GM19239 (cell line): ENCODE measurements around the gene SLC4A2.

Experiments
- DNase-seq: peaks from one replicate; pipeline ENCODE4 v3.0.0; 2011; ENCODE audit warnings: low spot score; ENCODE audit not compliant: insufficient read length
- FAIRE-seq: peaks from 2 replicates; lab custom pipeline; 2011; peaks lifted over from hg19 to GRCh38; lab: Jason Lieb, UNC

SLC4A2 gene

DNA sequence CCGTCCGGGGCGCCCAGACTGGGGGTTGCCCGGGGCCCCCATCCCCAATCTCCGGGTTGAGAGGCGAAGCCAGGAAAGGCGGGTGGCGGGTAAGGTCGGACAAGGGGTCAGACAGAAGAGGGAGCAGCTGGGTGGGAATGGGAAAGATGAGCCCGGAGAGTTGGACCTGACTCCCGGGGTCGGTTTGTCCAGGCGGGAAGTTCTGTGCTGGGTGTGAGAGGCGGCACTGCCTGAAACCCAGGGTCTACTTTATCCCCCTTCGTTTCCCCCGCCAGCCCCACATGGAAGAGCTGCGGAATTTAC is 675 bp downstream of the SLC4A2 start:
- FAIRE-seq (no peak), DNase-seq (no peak)

DNA sequence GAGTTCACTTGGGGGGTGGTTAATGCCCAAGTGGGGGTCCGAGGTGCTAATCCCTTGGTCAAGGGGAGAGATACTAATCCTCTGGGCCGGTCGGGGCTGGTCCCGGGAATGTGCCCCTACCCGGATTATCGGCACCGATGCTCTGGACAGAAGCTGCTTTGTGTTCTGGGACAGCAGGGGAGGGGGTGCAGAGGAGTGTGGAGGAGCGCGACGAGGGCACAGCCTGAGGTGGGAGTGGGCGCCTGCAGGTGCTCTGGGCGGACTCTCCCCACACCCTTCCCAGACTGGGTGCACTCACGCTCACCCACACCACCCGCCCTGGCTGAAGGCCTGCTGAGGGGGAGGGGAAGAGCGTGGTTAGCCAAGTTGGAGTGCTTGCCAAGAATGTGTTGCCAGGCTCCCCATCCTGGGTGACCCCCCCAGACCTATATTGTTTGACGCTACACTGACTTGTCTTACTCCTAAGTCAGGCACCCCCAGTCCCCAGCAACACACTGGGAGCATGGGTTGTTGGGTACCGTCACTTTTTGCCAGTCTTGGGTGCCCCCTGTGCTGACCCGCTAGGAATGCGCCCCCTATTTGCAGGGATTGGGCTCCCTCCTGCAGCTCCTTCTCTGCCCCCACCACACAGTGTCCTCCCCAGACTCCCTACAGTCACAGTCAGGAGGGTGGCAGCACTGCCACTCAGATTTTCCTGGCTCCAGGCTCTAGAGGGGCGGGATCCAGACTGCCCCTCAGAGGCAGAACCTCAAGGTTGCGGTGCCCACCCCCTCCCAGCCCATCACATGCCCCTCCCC is 1.2 kb downstream of the SLC4A2 start:
- FAIRE-seq (no peak), DNase-seq (no peak)

DNA sequence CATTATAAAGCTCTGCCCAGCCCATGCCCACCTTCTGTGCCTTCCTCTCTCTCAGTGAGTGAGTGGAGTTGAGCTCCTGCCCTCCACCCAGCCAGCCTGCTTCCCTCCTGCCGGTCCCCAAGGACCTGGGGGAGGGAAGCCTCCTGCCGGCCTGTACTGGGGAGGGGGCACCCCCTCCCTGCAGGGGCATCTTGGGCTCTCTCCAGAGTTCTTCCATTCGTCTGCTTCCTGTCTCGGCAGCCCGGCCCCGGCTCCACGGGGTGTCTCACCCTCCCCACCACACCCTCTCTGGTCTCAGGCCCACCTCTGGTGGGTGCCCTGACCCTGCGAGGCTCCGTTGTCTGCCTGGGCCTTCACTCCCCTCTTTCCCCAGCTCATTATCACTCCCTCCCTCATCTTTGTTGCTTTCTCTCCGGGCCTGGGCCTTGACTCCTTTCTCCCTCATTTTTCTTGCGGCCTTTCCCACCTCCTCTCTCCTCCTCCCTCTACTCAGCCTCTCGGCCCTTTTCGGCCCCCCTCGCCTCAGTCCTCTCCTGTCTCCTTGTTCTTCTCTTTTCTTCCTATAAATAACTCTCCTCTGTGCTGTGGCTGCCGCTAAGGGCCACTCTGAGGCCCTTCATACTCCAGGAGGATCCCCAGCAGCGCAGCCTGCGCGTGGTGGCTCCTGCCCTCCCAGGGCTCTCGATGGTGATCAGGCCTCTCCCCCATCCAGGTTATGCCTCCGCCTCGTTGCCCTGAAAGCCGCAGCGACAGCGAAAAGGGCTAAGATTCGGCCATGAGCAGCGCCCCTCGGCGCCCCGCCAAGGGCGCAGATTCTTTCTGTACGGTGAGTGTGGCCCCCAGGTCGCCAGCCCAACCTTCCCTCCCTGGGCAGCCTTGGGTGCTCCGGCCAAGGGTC is 2.1 kb downstream of the SLC4A2 start:
- no peak for DNase-seq
- no peak for FAIRE-seq

DNA sequence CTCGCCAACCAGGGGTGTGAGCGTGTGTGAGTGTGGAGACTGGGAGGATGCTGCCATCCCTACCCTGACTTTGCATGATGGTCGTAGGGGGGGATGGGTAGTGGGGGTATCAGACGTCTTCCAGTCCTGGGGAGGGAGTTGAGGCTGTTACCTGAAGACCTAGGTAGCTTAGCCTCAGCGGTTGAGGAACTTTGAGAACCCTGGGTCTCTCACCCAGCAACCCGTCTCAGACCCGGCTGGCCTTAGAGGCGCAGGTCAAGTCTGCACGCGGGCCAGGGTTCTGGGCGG is 2.7 kb downstream of the SLC4A2 start:
- DNase-seq (no peak), FAIRE-seq (no peak)

DNA sequence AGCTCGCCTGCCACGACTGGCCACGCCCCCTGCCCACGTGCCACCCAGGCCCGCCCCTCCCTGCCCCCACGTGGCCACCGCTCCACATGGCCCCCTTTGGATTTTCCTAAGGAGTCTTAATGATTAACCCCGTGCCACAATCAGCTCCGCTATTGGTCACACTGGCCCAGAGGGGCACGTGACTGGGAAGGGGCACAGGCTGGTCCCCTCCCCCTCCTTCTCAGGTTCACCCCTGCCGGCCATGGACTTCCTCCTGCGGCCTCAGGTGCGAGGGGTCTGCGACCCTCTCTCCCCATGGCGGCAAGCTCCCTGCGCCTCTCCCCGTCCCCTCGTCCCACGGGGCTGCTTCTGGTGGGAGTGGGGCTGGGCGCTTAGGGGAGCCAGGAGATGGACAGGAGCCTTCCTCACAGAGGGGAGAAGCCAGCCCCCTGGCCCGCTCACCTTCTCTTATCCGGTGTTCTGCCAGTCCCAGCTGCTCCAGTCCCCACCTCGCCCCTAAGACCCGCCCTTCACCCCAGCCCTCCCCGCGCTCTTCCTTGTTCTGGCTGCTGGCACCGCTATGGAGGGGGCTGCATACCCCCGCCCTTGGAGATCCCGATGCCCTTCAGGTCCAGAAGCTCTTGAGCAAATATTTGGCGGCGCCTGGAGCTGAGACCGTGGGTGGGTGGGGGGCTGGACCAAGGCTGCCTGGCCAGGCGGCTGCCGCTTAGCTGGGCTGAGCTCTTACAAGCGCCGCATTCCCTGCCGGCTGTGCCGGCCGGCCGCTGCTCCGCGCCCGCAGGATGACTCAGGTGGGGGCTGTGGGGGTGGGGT is 3.2 kb downstream of the SLC4A2 start:
- no peak for DNase-seq
- FAIRE-seq, result no peak

DNA sequence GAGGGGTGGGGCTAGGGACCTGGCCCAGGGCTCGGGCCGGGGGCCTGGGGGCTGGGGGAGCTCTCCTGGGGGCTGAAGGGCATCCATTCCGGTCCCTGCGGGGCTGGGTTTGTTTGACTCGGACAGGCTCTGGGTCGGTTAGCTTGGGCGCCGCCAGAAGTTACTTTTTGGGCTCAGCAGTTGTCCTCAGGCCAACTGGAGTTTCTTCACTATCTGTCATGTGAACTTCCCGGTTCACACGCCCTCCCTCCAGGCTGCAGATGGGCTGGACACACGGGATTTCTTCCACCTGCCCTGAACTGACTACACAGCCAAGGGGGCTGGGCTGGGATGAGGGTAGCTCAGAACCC is 3.8 kb downstream of the SLC4A2 start:
- no peak for DNase-seq
- no peak for FAIRE-seq

DNA sequence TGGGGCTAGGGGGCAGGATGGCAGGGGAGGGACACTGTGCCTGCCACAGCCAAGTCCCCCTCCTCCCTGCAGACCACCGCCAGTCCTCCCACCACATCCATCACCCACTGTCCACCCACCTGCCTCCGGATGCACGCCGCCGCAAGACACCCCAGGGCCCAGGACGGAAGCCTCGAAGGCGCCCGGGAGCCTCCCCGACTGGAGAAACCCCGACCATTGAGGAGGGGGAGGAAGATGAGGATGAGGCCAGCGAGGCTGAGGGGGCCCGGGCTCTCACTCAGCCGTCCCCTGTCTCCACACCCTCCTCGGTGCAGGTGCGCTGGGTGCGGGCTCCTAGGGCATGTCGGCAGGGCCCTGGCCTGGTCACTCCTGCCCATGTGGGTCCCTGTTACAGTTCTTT is 5.1 kb downstream of the SLC4A2 start:
- DNase-seq, result no peak
- no peak for FAIRE-seq

DNA sequence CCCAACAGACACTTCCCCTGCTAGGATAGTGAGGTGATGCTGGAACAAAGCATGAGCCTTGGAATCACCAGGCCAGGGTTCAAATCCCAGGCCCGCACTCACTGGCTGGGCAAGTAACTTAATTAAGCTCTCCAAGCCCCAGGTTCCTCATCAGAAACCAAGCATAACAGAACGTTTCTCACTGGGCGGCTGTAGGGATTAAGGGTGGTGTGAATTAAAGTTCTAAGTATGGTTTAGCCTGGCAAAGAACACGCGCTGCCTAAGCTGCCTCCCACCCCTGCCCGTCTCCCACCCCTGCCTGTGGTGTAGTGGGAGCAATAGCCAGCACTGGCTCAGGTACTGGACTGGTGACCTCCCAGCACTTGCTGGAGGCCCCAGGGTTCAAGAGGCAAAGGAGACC is 5.6 kb downstream of the SLC4A2 start:
- DNase-seq (no peak), FAIRE-seq (no peak)

DNA sequence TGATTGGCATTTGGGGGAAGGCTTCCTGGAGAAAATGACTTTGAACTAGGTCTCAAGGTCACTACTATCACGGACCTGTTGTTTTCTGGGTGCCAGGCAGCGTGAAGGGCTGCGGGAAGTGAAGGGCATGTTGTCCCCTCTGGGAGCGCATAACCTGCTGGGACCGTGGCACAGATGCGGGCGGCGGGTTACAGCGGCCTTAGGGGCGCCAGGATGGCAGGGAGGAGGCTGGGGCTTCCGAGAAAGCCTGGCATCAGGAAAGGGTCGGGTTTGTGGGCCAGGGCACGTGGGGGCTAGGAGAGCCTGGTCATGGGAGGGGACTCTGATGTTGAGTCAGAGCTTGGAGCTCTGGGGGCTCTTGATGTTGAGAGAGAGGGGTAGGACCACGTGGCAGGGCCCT is 6.1 kb downstream of the SLC4A2 start:
- FAIRE-seq (no peak), DNase-seq (no peak)

DNA sequence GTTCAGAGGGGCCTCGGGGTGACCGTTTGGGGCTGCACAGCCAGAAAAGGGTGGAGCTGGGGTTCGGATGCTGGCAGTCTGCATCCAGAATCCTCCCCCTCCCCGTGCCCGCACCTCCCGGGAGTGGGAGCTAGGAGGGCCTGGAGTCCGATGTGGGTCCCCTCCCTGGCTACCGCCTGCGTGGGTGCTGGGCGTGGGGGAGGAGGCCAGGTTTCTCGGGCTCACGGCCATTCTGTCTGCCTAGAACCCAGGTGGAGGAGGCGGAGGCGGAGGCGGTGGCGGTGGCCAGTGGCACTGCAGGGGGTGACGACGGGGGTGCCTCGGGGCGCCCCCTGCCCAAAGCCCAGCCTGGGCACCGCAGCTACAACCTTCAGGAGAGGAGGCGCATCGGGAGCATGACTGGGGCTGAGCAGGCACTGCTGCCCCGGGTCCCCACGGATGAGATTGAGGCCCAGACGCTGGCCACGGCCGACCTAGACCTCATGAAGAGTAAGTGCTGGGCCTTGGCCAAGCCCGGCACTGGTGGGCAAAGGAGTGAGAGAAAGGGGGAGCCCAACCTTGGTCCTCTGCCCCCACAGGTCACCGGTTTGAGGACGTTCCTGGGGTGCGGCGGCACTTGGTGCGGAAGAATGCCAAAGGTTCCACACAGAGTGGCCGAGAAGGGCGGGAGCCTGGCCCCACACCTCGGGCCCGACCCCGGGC is 7.0 kb downstream of the SLC4A2 start:
- FAIRE-seq, result no peak
- no peak for DNase-seq

DNA sequence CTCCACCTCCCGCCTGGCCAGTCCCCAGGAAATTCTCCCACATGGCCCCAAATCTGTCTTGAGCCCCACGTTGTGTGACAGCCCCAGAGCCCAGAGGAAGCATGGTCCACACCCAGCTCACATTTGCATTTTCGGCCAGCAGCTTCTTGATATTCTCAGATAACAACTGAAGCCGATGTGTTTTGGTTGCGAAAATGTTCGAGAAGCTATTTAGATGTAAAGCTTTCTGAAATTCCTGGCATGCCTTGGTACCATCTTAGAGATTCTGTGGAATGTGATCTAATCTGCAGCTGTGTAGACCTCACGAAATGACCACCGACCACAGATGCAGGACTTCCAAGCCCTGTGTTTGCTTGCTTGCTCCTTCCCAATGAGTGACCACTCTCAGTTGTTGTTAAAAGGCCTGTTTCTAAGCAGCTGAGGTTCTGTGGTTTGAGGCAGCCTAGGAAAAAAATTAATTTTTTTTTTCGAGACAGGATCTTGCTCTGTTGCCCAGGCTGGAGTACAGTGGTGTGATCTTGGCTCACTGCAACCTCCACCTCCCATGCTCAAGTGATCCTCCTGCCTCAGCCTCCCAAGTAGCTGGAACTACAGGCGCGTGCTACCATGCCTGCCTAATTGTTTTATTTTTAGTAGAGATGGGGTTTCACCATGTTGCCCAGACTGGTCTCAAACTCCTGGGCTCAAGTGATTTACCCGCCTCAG is 8.8 kb downstream of the SLC4A2 start:
- DNase-seq, result no peak
- FAIRE-seq, result no peak

DNA sequence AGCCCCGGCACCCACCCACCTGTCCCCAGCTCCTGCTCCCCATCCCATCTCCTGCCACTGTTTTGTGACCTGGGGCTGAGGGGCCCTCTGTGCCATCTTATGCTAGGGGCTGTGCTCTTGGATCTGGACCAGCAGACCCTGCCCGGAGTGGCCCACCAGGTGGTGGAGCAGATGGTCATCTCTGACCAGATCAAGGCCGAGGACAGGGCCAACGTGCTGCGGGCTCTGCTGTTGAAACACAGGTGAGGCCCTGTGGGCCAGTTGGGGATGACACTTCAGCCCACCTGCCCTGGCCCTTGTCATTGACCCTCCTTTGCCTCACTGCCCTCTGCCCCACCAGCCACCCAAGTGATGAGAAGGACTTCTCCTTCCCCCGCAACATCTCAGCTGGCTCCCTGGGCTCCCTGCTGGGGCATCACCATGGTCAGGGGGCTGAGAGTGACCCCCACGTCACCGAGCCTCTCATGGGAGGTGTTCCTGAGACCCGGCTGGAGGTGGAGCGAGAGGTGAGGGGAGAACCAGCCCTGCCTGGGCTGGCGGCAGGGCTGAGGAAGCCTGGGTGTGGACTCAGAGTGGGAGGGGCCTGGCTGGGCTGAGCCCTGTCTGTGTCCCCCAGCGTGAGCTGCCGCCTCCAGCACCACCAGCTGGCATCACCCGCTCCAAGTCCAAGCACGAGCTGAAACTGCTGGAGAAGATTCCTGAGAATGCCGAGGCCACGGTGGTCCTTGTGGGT is 10.6 kb downstream of the SLC4A2 start:
- FAIRE-seq, result no peak
- DNase-seq, result no peak

DNA sequence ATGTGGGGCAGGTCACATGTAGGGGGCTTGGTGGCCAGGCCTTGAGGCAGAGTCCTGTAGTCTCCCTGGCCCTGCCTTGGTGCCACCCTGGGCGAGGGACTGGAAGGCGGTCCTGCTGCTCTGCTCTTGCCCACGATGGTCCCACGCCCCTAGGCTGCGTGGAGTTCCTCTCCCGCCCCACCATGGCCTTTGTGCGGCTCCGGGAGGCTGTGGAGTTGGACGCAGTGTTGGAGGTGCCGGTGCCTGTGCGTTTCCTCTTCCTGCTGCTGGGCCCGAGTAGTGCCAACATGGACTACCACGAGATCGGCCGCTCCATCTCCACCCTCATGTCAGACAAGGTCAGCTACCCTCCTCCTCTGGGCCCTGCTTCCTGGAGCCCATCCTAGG is 11.2 kb downstream of the SLC4A2 start:
- no peak for FAIRE-seq

DNA sequence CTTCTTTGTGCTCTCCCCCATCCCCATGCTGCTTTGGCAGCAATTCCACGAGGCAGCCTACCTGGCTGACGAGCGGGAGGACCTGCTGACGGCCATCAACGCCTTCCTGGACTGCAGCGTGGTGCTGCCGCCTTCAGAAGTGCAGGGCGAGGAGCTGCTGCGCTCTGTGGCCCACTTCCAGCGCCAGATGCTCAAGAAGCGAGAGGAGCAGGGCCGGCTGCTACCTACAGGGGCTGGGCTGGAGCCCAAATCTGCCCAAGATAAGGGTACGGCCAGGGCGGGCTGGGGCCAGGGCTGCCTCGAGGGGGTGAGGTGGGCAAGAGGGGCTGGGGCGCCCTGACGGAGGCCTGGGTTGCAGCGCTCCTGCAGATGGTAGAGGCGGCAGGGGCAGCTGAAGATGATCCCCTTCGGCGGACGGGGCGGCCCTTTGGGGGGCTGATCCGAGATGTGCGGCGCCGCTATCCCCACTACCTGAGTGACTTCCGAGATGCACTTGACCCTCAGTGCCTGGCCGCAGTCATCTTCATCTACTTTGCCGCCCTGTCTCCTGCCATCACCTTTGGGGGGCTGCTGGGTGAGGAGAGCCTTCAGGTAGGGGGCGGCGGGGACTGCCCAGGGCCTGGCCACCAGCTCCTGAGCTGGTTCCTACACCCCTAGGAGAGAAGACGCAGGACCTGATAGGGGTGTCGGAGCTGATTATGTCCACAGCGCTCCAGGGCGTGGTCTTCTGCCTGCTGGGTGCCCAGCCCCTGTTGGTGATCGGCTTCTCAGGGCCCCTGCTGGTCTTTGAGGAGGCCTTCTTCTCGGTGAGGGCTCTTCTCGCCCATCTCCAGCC is 11.9 kb downstream of the SLC4A2 start:
- DNase-seq (no peak), FAIRE-seq (no peak)

More for the DNA sequence above, 11.2 kb downstream of the SLC4A2 start:
- DNase-seq, result no peak

DNA sequence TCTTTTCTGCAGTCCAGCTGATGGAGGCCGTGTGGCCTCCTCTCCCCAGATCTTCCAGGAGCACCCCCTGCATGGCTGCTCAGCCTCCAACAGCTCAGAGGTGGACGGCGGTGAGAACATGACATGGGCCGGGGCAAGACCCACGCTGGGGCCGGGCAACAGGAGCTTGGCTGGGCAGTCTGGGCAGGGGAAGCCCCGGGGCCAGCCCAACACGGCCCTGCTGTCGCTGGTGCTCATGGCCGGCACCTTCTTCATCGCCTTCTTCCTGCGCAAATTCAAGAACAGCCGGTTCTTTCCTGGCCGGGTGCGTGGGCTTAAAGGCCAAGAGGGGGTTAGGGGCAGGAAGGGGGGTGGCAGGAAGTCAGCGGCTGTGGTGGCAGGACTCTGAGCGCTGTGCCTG is 14.6 kb downstream of the SLC4A2 start:
- DNase-seq, result no peak
- no peak for FAIRE-seq

DNA sequence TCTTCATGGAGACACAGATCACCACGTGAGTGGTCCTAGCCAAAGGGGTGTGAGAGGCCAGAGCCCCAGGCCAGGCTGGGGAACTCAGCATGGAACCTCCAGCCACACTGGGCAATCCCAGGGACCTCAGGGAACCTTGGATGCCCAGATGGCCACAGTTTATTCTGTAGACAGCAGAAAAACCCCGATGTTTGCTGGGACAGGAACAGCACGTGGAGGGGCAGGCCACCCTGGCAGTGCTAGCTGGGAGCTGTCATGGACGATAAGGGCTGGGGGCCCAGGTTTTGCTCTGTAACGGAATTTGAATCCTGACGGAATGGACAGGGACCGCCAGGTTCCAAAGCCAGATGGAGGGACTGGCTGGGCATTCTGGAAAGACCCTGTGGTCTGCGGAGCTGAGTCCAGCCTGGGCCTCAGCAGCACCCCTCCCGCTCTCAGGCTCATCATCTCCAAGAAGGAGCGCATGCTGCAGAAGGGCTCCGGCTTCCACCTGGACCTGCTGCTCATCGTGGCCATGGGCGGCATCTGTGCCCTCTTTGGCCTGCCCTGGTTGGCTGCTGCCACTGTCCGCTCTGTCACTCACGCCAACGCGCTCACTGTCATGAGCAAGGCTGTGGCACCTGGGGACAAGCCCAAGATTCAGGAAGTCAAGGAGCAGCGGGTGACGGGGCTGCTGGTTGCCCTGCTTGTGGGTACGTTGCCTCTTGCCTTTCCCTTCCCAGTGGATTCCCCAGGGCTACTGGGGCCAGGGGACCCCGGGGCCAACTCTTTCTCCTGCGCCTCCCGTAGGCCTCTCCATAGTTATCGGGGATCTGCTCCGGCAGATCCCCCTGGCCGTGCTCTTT is 15.7 kb downstream of the SLC4A2 start:
- FAIRE-seq, result no peak

DNA sequence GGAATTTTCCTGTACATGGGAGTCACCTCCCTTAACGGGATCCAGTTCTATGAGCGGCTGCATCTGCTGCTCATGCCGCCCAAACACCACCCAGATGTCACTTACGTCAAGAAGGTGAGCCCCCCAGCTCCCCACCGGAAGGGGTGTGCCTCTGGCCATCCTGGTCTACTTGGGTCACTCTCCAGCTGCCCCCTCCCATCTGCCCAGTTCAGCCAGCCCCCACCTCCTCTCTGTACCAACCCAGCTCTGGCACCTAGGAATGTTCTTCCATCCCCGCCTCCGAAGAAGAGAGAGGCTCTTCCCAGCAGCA is 16.2 kb downstream of the SLC4A2 start:
- DNase-seq, result no peak
- no peak for FAIRE-seq

More for the DNA sequence above, 15.7 kb downstream of the SLC4A2 start:
- DNase-seq, result no peak

DNA sequence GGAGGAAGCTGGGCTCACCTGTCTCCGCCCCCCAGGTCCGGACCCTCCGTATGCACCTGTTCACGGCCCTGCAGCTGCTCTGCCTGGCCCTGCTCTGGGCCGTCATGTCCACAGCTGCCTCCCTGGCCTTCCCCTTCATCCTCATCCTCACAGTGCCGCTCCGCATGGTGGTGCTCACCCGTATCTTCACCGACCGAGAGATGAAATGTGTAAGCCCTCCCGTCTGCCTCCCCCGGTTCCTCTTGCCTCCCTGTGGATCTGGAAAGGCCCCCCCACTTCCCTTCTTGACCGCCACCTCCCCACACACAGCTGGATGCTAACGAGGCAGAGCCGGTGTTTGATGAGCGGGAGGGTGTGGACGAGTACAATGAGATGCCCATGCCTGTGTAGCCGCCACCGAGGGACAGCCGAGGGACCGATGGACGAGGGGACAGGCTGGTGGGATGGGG is 16.6 kb downstream of the SLC4A2 start:
- no peak for DNase-seq
- no peak for FAIRE-seq
